DMS153 treated with DMSO at 0.1 percent for 48 hours (cell line): ENCODE results near the gene POU2AF3.
"Not testable (repeated sequence)": the region's sequence is repeated elsewhere in the genome, so short reads cannot be mapped to it uniquely, and the experiment has no call there.

ENCODE experiments used
- DNase-seq: peaks from one replicate; lab custom pipeline; 2025; ENCODE audit not compliant: unreplicated experiment; lab: John Stamatoyannopoulos, UW

POU2AF3 gene

GRCh38 chr11:111300569-111300968, 2.2 kb downstream of the POU2AF3 start:
- no peak for DNase-seq

GRCh38 chr11:111301004-111301841, 2.9 kb downstream of the POU2AF3 start:
- peak; percentile 33 for DNase-seq

DNA sequence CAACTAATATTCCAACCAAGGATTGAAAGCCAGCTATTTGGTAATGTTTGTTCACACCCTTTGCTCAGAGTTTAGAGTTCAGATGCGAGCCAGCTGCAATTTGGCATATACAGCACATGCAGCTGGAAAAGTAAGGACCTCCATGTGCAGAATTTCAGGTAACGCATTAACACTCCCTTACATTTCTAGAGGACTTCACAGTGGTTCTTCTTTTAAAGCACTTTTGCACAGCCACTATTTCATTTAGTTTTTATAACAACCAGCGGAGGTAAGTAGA, 3.4 kb downstream of the POU2AF3 start:
- no peak for DNase-seq

- peak; percentile 68 for DNase-seq
These were observed 4.0 kb downstream of the POU2AF3 start for GRCh38 chr11:111302298-111302697.

DNA sequence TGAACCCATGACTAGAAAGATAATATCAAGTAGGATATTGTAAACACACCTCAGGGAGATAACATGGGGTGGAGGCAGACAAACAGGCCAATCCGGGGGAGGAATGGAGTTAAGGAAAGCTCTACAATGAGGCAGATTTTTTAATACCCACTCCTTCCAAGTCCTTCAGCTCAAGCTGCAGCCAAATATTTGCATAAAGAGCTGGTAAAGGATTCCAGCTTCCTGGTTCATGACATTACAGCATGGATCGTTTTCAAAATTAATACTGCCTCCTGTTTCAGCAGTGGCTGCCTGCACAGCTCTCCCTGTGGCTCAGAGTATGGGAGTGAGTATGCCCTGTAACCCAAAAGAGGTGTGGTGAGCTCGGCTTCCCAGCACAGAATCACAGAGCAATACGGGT, 5.1 kb downstream of the POU2AF3 start:
- DNase-seq, result peak; percentile 92

- DNase-seq, result peak; percentile 27
These were observed 6.9 kb downstream of the POU2AF3 start for GRCh38 chr11:111305162-111305802.

GRCh38 chr11:111305876-111306275, 7.5 kb downstream of the POU2AF3 start:
- no peak for DNase-seq

DNA sequence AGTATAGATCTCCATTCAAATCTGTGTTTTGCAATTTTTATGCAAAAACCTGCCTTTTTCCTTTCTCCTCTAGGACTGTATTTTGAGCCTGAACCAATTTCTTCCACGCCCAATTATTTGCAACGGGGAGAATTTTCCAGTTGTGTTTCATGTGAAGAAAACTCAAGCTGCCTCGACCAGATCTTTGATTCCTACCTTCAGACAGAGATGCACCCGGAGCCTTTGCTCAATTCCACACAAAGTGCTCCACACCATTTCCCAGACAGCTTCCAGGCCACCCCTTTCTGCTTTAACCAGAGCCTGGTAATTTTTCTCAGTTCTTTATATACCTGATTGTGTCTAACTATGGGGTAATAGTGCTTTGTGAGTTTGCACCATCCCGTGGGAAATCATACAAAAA, 8.0 kb downstream of the POU2AF3 start:
- DNase-seq, result no peak

DNA sequence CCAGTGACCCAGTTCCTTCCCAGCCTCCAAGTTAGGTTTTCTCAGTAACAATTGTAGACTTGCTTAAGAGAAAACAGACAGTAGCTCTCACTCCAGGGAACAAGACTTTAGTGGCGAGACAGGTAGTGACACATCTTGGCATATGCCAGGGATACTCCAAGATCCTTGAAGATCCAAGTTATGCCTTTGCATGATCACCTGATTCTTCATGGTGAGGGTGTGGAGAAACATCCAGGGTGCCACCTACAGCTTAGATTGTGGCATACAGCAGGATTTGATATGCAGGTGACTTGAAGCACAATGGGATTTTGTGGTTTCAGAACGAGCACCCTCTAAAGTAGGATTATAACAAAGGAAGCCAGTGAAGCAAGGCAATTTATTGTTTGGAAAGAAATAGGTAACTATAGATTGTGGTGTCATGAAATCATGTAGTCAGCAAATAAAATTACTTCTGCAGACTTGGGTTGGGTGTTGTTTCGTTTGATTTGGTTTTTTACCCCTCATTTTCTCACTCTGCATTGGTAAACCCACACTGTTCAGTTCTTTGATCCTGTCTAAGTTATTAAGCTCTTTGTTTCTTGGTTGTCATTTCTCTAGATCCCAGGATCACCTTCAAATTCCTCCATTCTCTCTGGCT, 9.2 kb downstream of the POU2AF3 start:
- DNase-seq, result peak; percentile 80

DNA sequence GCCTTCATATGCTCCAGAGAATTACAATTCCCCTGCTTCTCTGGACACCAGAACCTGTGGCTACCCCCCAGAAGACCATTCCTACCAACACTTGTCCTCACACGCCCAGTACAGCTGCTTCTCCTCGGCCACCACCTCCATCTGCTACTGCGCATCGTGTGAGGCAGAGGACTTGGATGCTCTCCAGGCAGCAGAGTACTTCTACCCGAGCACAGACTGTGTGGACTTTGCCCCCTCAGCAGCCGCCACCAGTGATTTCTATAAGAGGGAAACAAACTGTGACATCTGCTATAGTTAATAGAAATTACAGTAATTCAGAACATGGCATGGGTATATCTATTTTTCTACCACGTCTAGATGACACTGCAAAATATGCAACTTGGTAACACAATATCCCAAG, 9.8 kb downstream of the POU2AF3 start:
- peak; percentile 85 for DNase-seq

GRCh38 chr11:111309215-111309915, 11.0 kb downstream of the POU2AF3 start:
- DNase-seq, result peak; percentile 84

DNA sequence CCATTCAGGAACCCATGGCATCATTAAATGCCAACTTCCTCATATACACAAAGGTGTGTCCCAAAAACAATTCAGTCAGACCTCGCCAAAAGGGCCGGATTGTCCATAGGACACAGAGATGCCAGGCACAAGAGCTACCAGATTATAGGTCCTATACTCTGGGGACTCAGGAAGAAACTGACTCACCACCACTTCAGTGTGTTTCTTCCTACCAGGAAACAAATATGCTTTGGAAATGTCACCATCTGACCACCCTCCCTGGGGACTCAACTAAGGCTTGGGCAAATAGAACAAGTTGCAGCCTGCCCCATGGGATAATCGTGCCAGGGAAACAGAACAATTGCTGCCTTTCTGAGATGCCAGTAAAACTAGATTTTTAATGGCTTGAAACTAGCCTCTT, 11.7 kb downstream of the POU2AF3 start:
- DNase-seq, result peak; percentile 97

- DNase-seq, result no peak
These were observed 12.4 kb downstream of the POU2AF3 start for GRCh38 chr11:111310723-111311122.

GRCh38 chr11:111312076-111312475, 13.7 kb downstream of the POU2AF3 start:
- DNase-seq, result no peak

- no peak for DNase-seq
These were observed 20.9 kb downstream of the POU2AF3 start for GRCh38 chr11:111319296-111319695.

- not testable (repeated sequence) for DNase-seq
These were observed 21.9 kb downstream of the POU2AF3 start for GRCh38 chr11:111320199-111320598.

DNA sequence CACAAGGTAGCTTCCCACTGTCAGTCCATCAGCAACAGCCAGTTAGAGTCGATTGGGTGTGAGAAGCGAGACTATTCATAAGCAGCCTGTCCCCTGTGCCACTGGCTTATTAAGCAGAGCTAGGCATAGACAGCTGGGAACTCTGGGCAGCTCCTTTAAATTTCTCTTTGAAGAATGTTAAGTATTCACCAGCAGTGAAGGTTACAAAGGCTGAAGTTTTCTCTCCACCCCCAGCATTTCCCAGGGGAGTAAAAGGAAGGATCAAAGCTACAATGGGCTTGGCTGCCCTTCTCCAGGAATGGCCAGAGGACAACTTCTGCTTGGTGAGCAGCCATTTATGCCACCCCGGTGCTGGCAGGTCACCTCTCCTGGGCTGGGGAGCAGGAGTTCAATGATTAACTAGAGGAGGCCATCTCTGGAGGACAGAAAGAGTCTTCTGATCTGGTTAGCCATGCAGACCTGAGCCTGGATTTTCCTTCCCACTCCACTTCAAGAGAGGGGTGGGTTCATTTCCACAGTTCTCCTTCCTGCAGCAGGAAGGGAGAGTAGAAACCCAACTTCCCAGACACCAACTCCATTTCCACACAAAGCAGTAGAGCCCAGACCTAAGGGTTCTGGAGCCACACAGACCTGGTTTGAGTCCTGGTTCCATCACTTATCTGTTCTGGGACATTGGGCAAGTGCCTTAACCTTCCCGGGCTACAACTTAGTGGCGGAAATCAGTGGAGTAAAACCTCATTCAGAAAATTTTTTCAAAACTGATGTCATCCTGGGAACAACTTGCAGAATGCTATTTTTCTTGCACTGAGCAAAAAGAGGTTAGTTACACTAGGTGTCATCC, 22.6 kb downstream of the POU2AF3 start:
- DNase-seq, result no peak

GRCh38 chr11:111322534-111322933, 24.2 kb downstream of the POU2AF3 start:
- no peak for DNase-seq

DNA sequence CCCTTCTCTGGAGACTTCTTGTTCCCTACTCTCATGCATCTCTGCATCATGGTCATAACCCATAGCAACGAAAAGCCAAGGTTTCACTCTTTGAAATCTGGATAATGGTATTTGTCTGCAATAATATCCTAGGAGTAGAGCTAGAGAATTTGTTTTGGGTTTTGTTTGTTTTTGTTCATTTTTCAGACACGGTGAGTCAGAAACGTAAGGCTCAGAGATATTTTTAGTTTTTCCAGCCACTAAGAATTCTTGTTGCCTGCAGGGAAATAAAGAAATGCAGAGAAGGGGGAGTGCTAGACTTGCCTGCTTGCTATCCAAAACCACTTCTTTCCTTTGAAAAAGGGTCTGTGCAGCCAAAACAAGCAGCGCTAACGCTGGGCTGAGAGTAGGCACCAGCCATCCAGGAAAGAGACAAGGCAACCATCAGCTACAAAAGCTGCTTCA, 26.0 kb downstream of the POU2AF3 start:
- no peak for DNase-seq

GRCh38 chr11:111325259-111325658, 26.9 kb downstream of the POU2AF3 start:
- no peak for DNase-seq

GRCh38 chr11:111326824-111327223, 28.5 kb downstream of the POU2AF3 start:
- DNase-seq, result no peak
